ENCODE data around the gene THSD4.
"Not testable (repeated sequence)": the region's sequence is repeated elsewhere in the genome, so short reads cannot be mapped to it uniquely, and the experiment has no call there.

The THSD4 gene

GRCh38 chr15:71261418-71261817, 146.1 kb downstream of the THSD4 start:
- Histone ChIP-seq H3K27me3 (ENCODE audit: insufficient read depth, low read depth, severe bottlenecking) (peaks cover 11% of the 10 kb centered on the region), H3K4me3 (ENCODE audit: low read depth, low read length) (no peak overlapping the region), H3K9me3 (ENCODE audit: severe bottlenecking) (peaks cover 3% of the 10 kb centered on the region), H3K27ac (no peak overlapping the region), H3K36me3 (no peaks in the 10 kb centered on the region)
- no peak for TF ChIP-seq CTCF (IDR thresholded peaks at IDR 0.05; ENCODE audit: low read depth, low read length)
- DNase-seq, result no peak

DNA sequence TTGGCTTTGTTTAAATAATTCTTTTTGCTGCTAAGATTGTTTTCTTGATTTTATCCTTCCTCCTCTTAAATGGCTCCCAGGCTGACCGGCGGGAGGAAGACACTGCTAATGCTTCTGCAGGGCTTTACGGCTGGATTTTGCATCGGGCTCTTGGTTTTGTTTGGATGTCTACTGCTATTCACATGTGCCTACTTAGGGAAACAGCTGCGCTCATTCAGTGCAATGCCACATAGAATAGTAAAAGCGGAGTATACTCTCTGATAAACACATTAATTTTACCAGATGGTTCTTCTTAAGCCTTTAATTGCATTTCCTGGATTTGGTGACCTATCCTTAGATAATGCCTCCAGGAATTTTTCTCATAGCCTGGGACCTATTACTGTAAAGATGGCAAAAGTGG, 146.6 kb downstream of the THSD4 start:
- TF ChIP-seq CTCF (IDR thresholded peaks at IDR 0.05; ENCODE audit: low read depth, low read length), result no peak
- Histone ChIP-seq H3K36me3 (no peaks in the 10 kb centered on the region), H3K4me3 (ENCODE audit: low read depth, low read length) (no peak overlapping the region), H3K9me3 (ENCODE audit: severe bottlenecking) (peaks cover 3% of the 10 kb centered on the region), H3K27me3 (ENCODE audit: insufficient read depth, low read depth, severe bottlenecking) (peaks cover 11% of the 10 kb centered on the region), H3K27ac (no peak overlapping the region)
- DNase-seq, result no peak

- no peaks in the 10 kb centered on the region for H3K36me3 ChIP-seq
- peaks cover 3% of the 10 kb centered on the region for H3K9me3 ChIP-seq (ENCODE audit: severe bottlenecking)
- peaks cover 11% of the 10 kb centered on the region for H3K27me3 ChIP-seq (ENCODE audit: insufficient read depth, low read depth, severe bottlenecking)
- TF ChIP-seq CTCF (IDR thresholded peaks at IDR 0.05; ENCODE audit: low read depth, low read length), result no peak
- no peak overlapping the region for H3K27ac ChIP-seq
- no peak overlapping the region for H3K4me3 ChIP-seq (ENCODE audit: low read depth, low read length)
- DNase-seq, result no peak
Measured at GRCh38 chr15:71262599-71262998, 147.3 kb downstream of the THSD4 start.

- not testable (repeated sequence) for H3K36me3 ChIP-seq, DNase-seq
Measured at GRCh38 chr15:71265606-71266005, 150.3 kb downstream of the THSD4 start.

GRCh38 chr15:71271327-71271726, 156.1 kb downstream of the THSD4 start:
- no peak overlapping the region for H3K4me3 ChIP-seq (ENCODE audit: low read depth, low read length)
- no peak for TF ChIP-seq CTCF (IDR thresholded peaks at IDR 0.05; ENCODE audit: low read depth, low read length)
- no peak for DNase-seq
- no peaks in the 10 kb centered on the region for H3K36me3 ChIP-seq
- no peaks in the 10 kb centered on the region for H3K9me3 ChIP-seq (ENCODE audit: severe bottlenecking)
- no peaks in the 10 kb centered on the region for H3K27me3 ChIP-seq (ENCODE audit: insufficient read depth, low read depth, severe bottlenecking)
- H3K27ac ChIP-seq, result no peak overlapping the region

More at GRCh38 chr15:71265606-71266005, 150.3 kb downstream of the THSD4 start:
- not testable (repeated sequence) for H3K27ac ChIP-seq; H3K27me3 ChIP-seq (ENCODE audit: insufficient read depth, low read depth, severe bottlenecking); H3K9me3 ChIP-seq (ENCODE audit: severe bottlenecking); H3K4me3 ChIP-seq (ENCODE audit: low read depth, low read length)

GRCh38 chr15:71272932-71273331, 157.7 kb downstream of the THSD4 start:
- no peaks in the 10 kb centered on the region for H3K9me3 ChIP-seq (ENCODE audit: severe bottlenecking)
- H3K4me3 ChIP-seq (ENCODE audit: low read depth, low read length), result no peak overlapping the region
- DNase-seq, result no peak
- no peaks in the 10 kb centered on the region for H3K36me3 ChIP-seq
- H3K27me3 ChIP-seq (ENCODE audit: insufficient read depth, low read depth, severe bottlenecking), result no peaks in the 10 kb centered on the region
- H3K27ac ChIP-seq, result no peak overlapping the region
- TF ChIP-seq CTCF (IDR thresholded peaks at IDR 0.05; ENCODE audit: low read depth, low read length), result no peak
